Lower leg skin (tissue), 3 donors: Measurements from ENCODE around the gene C4orf50.

Experiments used
- CTCF ChIP-seq, 3 donors: fragments of 450-650 bp; IDR thresholded peaks; one replicate each; pipeline ENCODE4 v1.5.1; 2016; ENCODE audit warnings: antibody characterized with exemption in 3 of 3, mild to moderate bottlenecking in 3 of 3, moderate library complexity in 2 of 3
- POLR2A ChIP-seq, 2 donors: fragments of 450-650 bp; IDR thresholded peaks; one replicate each; pipeline ENCODE4 v1.6.1; 2016 to 2017; ENCODE audit warnings: antibody characterized with exemption in 2 of 2, mild to moderate bottlenecking in 1 of 2, moderate library complexity in 1 of 2

- TF ChIP-seq CTCF (IDR thresholded peaks at IDR 0.05) (no peak), POLR2A (IDR thresholded peaks at IDR 0.05) (no peak)
Measured at GRCh38 chr4:5972571-5972970, 45.7 kb downstream of the C4orf50 start.
